Measurements from ENCODE around the gene TAF10.
A peak's percentile ranks its signal among the peaks of the same experiment; 100 is the strongest.

TAF10 gene

DNA sequence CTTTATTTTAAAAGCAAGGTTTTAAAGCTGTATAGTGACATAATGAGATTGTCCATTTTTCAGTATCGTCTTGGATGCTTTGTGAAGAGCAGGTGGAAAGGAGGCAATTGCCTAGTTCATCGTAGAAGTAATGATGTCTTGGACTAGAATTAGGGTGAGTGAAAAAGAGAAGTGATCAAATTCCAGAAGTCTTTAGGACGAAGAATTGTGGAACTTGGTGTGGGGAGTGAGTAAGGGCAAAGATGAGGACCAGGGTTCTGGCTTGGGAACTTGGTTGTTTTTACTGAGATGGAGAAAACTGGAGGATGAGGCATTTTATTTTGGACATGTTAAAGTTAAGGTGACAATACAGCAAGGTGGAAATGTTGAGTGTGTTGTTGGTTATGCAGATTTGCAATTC, 7.2 kb downstream of the TAF10 start:
- H3K4me3 Mint-ChIP-seq: no peak overlapping the region
- no peaks in the 10 kb centered on the region for H3K9me3 Mint-ChIP-seq
- H3K27me3 Mint-ChIP-seq (ENCODE audit: low read depth): no peaks in the 10 kb centered on the region
- H3K36me3 Mint-ChIP-seq (ENCODE audit: low read depth): peaks cover 26% of the 10 kb centered on the region
- H3K27ac Mint-ChIP-seq: no peak overlapping the region
- H3K4me1 Mint-ChIP-seq: peaks cover 20% of the 10 kb centered on the region
- TF ChIP-seq, protein P1, sequence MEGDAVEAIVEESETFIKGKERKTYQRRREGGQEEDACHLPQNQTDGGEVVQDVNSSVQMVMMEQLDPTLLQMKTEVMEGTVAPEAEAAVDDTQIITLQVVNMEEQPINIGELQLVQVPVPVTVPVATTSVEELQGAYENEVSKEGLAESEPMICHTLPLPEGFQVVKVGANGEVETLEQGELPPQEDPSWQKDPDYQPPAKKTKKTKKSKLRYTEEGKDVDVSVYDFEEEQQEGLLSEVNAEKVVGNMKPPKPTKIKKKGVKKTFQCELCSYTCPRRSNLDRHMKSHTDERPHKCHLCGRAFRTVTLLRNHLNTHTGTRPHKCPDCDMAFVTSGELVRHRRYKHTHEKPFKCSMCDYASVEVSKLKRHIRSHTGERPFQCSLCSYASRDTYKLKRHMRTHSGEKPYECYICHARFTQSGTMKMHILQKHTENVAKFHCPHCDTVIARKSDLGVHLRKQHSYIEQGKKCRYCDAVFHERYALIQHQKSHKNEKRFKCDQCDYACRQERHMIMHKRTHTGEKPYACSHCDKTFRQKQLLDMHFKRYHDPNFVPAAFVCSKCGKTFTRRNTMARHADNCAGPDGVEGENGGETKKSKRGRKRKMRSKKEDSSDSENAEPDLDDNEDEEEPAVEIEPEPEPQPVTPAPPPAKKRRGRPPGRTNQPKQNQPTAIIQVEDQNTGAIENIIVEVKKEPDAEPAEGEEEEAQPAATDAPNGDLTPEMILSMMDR (IDR thresholded peaks at IDR 0.05; ENCODE audit: unreplicated experiment in 3 of 3): no peak

DNA sequence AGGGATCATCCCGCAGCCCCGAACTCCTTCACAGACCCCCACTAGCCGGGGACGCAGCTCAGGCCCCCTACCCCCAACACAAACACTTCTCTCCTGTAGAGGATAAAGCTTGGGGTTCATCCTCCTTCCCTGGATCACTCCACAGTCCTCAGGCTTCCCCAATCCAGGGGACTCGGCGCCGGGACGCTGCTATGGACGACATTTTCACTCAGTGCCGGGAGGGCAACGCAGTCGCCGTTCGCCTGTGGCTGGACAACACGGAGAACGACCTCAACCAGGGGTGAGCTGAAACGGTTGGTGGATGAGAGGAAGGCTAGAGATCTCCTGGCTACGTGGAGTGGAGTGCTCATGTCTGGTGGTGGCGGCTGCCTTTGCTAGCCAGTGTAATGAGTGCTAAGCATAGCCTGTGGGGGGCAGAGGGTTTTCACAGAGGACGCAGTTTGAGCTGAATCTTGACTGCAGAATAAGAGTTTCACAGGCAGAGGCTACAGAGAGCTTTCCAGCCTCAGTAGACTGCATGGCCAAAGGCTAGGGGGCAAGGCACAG, 7.9 kb downstream of the TAF10 start:
- Mint-ChIP-seq H3K27me3 (ENCODE audit: low read depth) (no peaks in the 10 kb centered on the region), H3K36me3 (ENCODE audit: low read depth) (peaks cover 26% of the 10 kb centered on the region), H3K4me3 (no peak overlapping the region)

DNA sequence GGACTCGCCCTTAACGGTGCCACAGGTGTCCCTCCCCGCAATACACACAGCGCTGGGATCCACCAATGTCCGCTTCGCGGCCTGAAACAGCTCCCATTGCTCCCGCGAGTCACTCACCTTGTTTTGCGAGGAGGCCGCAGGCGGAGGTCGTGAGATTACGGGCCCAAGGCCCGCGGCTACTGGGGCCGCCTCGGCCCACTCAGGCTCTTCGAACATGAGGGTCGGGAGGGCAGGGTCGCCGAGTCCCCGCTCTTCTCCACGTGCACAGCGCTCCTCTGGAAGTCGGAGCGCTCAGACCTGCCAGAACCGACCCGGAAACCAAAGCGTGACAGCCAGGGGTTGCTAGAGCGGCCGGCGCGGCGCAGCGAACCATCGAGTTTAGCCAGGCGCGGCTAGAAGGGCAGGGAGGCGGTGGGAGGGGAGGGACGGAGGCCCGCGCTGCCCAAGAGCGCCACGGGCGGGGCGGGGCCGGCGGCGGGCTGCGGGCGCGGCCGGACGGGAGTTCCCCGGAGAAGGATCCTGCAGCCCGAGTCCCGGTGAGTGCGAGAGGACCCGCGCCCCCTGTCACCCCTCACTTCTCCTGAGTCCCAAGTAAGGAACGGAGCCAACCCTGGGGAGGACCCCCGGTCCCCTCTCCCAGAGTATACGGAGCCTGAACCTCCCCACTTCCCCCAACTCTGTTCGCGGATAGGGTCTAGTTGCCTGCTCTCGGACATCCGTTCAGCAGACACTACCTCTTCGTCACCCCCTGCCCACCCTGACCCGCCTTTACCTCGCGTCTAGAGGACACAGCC, 8.5 kb downstream of the TAF10 start, which contains the start of the genes ILK and RRP8:
Gene ILK, plus strand, starts transcription at position 488 of the 794 bp plus-strand sequence. CDS start 498 bp downstream, outside the sequence.
Gene RRP8, minus strand, starts transcription at position 330 of the 794 bp plus-strand sequence. Its CDS starts 114 bp downstream, at position 216.
- Mint-ChIP-seq H3K27ac (no peak within 1 kb of the TSS), H3K27me3 (ENCODE audit: low read depth) (no peaks in the 10 kb centered on the region), H3K4me3 (no peak within 1 kb of the TSS), H3K9me3 (no peaks in the 10 kb centered on the region), H3K36me3 (ENCODE audit: low read depth) (peaks cover 25% of the 10 kb centered on the region), H3K4me1 (peaks cover 20% of the 10 kb centered on the region)
- TF ChIP-seq, protein P1 (IDR thresholded peaks at IDR 0.05; ENCODE audit: unreplicated experiment in 3 of 3): peak in 2 of 3 experiments; percentile 9 to 20

More for the DNA sequence above, 7.9 kb downstream of the TAF10 start:
- TF ChIP-seq, protein P1 (IDR thresholded peaks at IDR 0.05; ENCODE audit: unreplicated experiment in 3 of 3): no peak
- H3K27ac Mint-ChIP-seq: no peak overlapping the region
- H3K4me1 Mint-ChIP-seq: peaks cover 20% of the 10 kb centered on the region
- no peaks in the 10 kb centered on the region for H3K9me3 Mint-ChIP-seq

DNA sequence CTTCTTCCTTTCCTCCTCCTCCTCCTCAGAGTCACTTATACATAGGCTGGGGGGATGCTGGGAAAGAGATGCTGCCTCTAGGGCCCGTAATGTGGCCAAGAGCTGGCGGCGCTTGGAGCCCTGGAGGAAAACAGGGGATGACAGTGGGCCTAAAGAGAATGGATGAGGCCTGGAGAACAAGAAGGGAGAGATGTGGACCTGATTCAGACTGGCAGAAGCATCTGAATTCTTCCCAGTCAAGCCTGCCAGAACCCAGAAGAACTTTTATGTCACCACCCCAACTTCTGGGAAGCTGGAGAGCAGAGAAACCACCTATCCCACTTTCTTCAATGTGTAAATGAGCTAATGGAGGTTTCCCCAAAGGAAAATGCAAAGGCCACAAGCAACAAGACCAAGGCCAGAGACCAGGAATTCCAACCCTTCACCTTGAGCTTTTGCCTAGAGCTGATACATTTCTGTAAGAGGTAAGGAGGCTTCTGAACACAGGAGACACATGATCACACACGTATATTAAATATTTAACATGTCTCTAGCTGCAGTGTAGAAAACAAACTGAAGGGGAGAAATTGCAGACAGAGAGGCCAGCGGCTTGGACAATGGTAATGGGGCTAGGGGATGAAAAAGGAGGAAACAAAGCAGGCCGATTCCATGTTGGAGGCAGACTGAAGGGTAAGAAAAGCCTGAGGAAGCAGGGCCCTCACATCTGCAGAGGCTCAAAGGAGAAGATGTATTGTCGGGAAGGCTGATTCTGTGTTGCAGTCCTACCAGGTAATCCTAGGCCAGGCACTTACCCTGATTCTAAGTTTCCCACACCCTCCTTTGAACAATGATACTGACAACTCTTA, 9.7 kb downstream of the TAF10 start:
- peaks cover 29% of the 10 kb centered on the region for H3K36me3 Mint-ChIP-seq (ENCODE audit: low read depth)
- H3K27ac Mint-ChIP-seq: no peak overlapping the region
- H3K27me3 Mint-ChIP-seq (ENCODE audit: low read depth): no peaks in the 10 kb centered on the region
- TF ChIP-seq, protein P1 (IDR thresholded peaks at IDR 0.05; ENCODE audit: unreplicated experiment in 3 of 3): no peak
- H3K4me1 Mint-ChIP-seq: peaks cover 16% of the 10 kb centered on the region
- no peak overlapping the region for H3K4me3 Mint-ChIP-seq
- H3K9me3 Mint-ChIP-seq: no peaks in the 10 kb centered on the region

DNA sequence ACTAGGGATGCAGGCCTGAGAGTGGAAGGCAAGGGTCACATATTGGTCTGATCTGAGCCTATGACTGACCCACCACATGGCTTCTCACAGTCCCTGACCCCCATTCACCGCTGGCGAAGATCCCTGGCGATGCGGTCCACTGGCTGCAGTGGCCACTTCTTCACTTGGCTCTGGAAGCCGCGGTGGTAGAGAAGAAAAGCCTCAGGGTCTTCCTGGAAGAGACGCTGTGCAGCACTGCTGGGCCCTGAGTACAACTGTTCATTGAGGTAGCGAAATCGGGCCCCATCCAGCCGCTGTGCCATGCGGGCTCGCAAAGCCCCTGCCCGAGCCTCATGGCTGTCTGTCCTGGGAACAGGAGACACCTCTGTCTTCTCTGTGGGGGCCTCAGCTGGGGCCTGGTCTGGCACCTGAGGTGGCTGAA, 11.0 kb downstream of the TAF10 start:
- Mint-ChIP-seq H3K36me3 (ENCODE audit: low read depth) (peaks cover 32% of the 10 kb centered on the region), H3K27me3 (ENCODE audit: low read depth) (no peaks in the 10 kb centered on the region), H3K9me3 (no peaks in the 10 kb centered on the region), H3K27ac (no peak overlapping the region), H3K4me3 (peak overlapping the region in 1 of 3 experiments; percentile 47), H3K4me1 (peaks cover 3% of the 10 kb centered on the region)
- TF ChIP-seq, protein P1 (IDR thresholded peaks at IDR 0.05; ENCODE audit: unreplicated experiment in 3 of 3): no peak
